Mesothelial cell of epicardium (in vitro differentiated cells): ENCODE data around the gene SPIN1. TPM values are rescaled to one million over a fixed set of nuclear protein-coding genes. Genes with fewer than 3 reads are reported as not detected.

ENCODE experiments used
- DNase-seq, 2 experiments: peaks; one replicate each; pipeline ENCODE4 v3.0.0; 2021; ENCODE audit warnings: low spot score in 2 of 2; ENCODE audit not compliant: unreplicated experiment in 2 of 2
- H3K27ac Mint-ChIP-seq: 2 replicates; pipeline ENCODE4 v1.8.0; 2021; ENCODE audit warnings: mixed read lengths
- H3K27me3 Mint-ChIP-seq: 2 replicates; pipeline ENCODE4 v1.8.0; 2021; ENCODE audit warnings: low read depth, mixed read lengths
- H3K36me3 Mint-ChIP-seq: 2 replicates; pipeline ENCODE4 v1.8.0; 2021; ENCODE audit warnings: mixed read lengths
- H3K4me1 Mint-ChIP-seq: 2 replicates; pipeline ENCODE4 v1.8.0; 2021; ENCODE audit warnings: mixed read lengths
- H3K4me3 Mint-ChIP-seq: 2 replicates; pipeline ENCODE4 v1.8.0; 2021; ENCODE audit warnings: mild to moderate bottlenecking, moderate library complexity, mixed read lengths
- H3K9me3 Mint-ChIP-seq: 2 replicates; pipeline ENCODE4 v1.8.0; 2021; ENCODE audit warnings: mixed read lengths
- CTCF ChIP-seq: fragments of 200-600 bp; sonication (generic); IDR thresholded peaks from one replicate; pipeline ENCODE4 v1.5.0; 2021; ENCODE audit warnings: antibody characterized with exemption; ENCODE audit not compliant: unreplicated experiment
- total RNA-seq: library from RNA; stranded (reverse); gene quantifications from 3 replicates; pipeline ENCODE4 v1.2.1, GENCODE V29; 2021

The SPIN1 gene
- total RNA-seq, 1 donor from 2014 or later, result 181 TPM

- Mint-ChIP-seq H3K4me1 (peaks cover 8% of the 10 kb centered on the region), H3K27ac (peak overlapping the region; percentile 60), H3K9me3 (no peaks in the 10 kb centered on the region), H3K4me3 (no peak overlapping the region), H3K36me3 (peaks cover 31% of the 10 kb centered on the region), H3K27me3 (no peaks in the 10 kb centered on the region)
- TF ChIP-seq CTCF, result no peak
- no peak for DNase-seq
These were observed 93.7 kb downstream of the SPIN1 start for GRCh38 chr9:88481933-88482332.

GRCh38 chr9:88488166-88488565 lies 99.9 kb downstream of the SPIN1 start:
- no peak for DNase-seq
- H3K9me3 Mint-ChIP-seq, result no peaks in the 10 kb centered on the region
- TF ChIP-seq CTCF, result no peak
- H3K36me3 Mint-ChIP-seq, result peaks cover 24% of the 10 kb centered on the region
- H3K4me1 Mint-ChIP-seq, result peaks cover 4% of the 10 kb centered on the region
- peak overlapping the region; percentile 12 for H3K27ac Mint-ChIP-seq
- H3K27me3 Mint-ChIP-seq, result no peaks in the 10 kb centered on the region
- H3K4me3 Mint-ChIP-seq, result no peak overlapping the region

DNA sequence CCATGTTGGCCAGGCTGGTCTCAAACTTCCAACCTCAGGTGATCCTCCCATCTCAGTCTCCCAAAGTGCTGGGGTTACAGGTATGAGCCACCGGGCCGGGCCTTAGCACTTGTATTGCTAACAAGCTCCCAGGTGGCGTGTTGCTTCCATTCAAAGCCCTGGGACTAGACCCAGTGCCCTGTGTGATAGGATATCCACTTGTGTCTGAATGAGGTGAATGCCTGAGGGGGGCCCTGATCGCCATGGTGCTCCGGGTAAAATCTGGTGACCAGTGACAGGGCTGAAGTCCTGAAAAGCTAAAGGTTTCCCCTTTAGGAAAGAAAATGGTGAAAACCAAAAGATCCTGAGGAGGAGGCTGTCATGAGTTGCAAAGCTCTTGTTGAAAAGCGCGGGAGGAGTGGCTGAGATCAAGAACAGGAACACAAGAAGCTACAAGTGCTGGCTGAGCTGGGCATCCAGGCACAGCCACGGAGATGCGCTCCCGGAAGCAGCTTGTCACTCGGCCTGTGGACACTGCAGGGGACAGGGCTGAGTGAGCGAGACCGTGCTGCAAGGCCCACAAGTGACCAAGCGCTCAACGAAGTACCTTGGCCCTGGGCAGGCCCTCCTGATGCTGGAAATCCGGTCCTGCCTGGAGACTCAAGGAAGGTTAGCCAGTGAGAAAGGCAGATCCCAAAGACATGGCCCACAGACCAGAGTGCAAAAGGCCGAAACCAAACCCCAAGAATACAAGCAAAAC lies 106.9 kb downstream of the SPIN1 start:
- no peak overlapping the region for H3K4me3 Mint-ChIP-seq
- no peak for DNase-seq

DNA sequence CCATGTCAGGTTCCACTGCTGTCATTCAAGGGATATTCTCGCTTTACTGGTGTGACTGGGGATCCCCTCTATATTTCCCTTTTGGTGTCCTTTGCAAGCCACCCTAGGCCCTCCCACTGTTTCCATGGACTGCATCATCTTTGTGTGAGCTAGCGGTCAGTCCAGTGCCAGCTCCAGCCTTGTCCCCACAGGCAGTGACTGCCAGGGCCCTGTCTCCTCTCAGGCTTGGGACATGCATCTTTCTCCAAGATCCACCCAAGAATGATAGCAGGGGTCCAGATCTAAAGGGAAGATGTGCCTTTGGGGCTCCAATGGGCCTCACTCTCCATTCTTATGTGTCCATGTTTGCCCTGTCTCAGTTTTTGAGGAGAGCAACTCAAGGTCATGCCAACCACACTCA lies 109.0 kb downstream of the SPIN1 start:
- Mint-ChIP-seq H3K27ac (no peak overlapping the region), H3K4me1 (peaks cover 3% of the 10 kb centered on the region), H3K36me3 (no peaks in the 10 kb centered on the region), H3K27me3 (no peaks in the 10 kb centered on the region), H3K4me3 (no peak overlapping the region), H3K9me3 (no peaks in the 10 kb centered on the region)
- DNase-seq, result no peak
- TF ChIP-seq CTCF, result no peak

More for the DNA sequence above, 106.9 kb downstream of the SPIN1 start:
- Mint-ChIP-seq H3K36me3 (no peaks in the 10 kb centered on the region), H3K27ac (no peak overlapping the region), H3K4me1 (no peaks in the 10 kb centered on the region), H3K9me3 (no peaks in the 10 kb centered on the region), H3K27me3 (no peaks in the 10 kb centered on the region)
- TF ChIP-seq CTCF, result no peak

DNA sequence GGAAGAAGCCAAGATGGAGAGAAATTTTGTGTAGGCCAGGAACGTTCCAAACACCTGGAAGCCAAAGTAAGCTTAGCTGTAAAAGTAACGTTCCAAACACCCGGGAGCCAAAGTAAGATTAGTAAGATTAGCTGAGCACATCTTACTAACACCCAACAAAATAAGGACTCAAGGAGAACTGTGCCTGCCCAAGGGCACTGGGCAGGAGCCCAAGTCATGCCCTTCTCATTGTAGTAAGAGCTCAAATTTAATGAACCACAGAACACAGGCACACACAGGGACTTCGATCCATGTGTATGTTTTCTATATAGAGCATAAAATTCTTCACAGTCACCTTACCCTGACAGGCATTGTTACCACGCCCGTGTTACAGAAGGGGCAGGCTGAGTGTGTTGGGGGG lies 110.6 kb downstream of the SPIN1 start:
- Mint-ChIP-seq H3K9me3 (no peaks in the 10 kb centered on the region), H3K4me1 (peaks cover 16% of the 10 kb centered on the region), H3K36me3 (no peaks in the 10 kb centered on the region), H3K27me3 (no peaks in the 10 kb centered on the region), H3K27ac (no peak overlapping the region), H3K4me3 (no peak overlapping the region)
- TF ChIP-seq CTCF, result no peak
- no peak for DNase-seq

GRCh38 chr9:88501086-88501485 lies 112.8 kb downstream of the SPIN1 start:
- Mint-ChIP-seq H3K27ac (no peak overlapping the region), H3K36me3 (no peaks in the 10 kb centered on the region), H3K4me1 (peaks cover 16% of the 10 kb centered on the region), H3K4me3 (no peak overlapping the region), H3K27me3 (no peaks in the 10 kb centered on the region), H3K9me3 (no peaks in the 10 kb centered on the region)
- no peak for TF ChIP-seq CTCF
- DNase-seq, result no peak
